NCI-H1436 (cell line): ENCODE measurements around the gene CARD16.

Experiments
- DNase-seq: peaks from one replicate; lab custom pipeline; 2025; lab: John Stamatoyannopoulos, UW

The CARD16 gene

GRCh38 chr11:104992781-104993180 is 52.4 kb downstream of the CARD16 start:
- no peak for DNase-seq

- no peak for DNase-seq
Observed at GRCh38 chr11:104991994-104992393, 53.1 kb downstream of the CARD16 start.
